ENCODE results near the gene HKDC1.
"Not testable (repeated sequence)": the region's sequence is repeated elsewhere in the genome, so short reads cannot be mapped to it uniquely, and the experiment has no call there.

Gene HKDC1, protein sequence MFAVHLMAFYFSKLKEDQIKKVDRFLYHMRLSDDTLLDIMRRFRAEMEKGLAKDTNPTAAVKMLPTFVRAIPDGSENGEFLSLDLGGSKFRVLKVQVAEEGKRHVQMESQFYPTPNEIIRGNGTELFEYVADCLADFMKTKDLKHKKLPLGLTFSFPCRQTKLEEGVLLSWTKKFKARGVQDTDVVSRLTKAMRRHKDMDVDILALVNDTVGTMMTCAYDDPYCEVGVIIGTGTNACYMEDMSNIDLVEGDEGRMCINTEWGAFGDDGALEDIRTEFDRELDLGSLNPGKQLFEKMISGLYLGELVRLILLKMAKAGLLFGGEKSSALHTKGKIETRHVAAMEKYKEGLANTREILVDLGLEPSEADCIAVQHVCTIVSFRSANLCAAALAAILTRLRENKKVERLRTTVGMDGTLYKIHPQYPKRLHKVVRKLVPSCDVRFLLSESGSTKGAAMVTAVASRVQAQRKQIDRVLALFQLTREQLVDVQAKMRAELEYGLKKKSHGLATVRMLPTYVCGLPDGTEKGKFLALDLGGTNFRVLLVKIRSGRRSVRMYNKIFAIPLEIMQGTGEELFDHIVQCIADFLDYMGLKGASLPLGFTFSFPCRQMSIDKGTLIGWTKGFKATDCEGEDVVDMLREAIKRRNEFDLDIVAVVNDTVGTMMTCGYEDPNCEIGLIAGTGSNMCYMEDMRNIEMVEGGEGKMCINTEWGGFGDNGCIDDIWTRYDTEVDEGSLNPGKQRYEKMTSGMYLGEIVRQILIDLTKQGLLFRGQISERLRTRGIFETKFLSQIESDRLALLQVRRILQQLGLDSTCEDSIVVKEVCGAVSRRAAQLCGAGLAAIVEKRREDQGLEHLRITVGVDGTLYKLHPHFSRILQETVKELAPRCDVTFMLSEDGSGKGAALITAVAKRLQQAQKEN

DNA sequence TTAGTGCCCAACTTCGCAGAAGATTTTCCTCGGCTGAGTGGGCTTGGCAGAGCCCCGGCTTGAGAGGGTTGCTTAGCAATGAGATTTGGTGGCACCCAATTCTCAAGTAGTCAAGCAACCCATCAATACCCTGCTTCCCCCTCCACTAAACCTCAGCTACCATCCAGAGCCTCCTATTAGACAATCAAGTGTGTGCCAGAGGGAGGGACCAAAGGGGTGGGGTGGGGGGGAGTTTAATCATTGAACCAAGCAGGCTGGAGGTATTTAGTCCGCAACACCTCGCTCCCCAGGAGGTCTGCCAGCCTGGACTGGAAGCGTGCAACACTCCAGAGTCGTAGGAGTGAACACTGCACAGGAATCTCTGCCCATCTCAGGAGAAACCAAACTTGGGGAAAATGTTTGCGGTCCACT, at the start of gene HKDC1:
TSS of gene HKDC1 (plus strand) at position 292 of the 411 bp plus-strand sequence. CDS start at position 396, 104 bp downstream.
- no peak for DNase-seq

- DNase-seq, result no peak
These were observed 47.7 kb upstream of the HKDC1 start for GRCh38 chr10:69172241-69172982.

DNA sequence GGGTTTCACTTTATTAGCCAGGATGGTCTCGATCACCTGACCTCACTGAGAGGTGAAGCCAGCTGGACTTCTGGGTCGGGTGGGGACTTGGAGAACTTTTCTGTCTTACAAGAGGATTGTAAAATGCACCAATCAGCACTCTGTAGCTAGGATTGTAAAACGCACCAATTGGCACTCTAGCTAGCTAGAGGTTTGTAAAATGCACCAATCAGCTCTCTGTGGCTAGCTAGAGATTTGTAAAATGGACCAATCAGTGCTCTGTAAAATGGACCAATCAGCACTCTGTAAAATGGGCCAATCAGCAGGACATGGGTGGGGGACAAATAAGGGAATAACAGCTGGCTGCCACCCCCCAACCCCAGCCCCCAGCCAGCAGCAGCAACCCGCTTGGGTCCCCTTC, 44.8 kb upstream of the HKDC1 start:
- not testable (repeated sequence) for DNase-seq

- no peak for DNase-seq
These were observed 43.3 kb upstream of the HKDC1 start for GRCh38 chr10:69176823-69177222.

- DNase-seq, result no peak
These were observed 40.9 kb upstream of the HKDC1 start for GRCh38 chr10:69179089-69179742.

DNA sequence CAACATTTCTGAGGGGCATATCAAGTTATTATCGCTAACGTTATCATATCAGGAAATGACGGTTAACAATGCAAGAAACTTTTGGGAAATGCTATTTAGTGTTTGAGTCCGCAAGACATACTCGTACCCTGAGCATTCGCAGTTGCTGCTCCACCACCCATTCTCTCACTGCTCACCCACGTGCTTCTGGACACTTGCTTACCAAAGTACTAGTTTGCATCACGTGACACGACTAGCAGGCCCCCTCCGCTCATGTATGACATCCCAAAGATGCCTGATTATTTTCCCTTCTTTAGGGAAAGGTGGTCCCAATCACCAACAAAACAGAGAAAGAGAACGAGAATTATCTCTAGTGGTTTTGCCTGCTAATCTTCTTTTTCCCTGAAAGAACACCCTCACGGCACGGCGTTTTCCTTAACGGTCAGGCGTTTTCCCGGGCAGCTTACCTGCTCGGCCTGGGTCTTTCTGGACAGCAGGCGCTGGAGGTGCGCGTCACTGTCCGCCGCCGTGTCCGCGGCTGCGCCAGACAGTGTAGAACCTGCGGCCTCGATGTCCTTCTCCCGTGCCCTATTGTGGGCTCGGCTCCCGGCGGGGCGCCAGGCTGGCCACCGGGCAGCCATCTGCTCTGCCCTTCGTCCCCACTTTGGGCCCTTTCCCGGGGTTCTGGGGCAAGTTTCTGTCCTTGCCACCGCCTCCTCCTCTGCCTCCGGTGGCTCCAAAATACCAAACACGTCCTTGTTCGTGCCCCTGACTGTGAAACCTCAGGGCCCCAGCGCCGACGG, 40.2 kb upstream of the HKDC1 start, which contains the start of gene SUPV3L1:
TSS of gene SUPV3L1 (plus strand) at position 492 of the 782 bp plus-strand sequence. CDS start at position 550, 58 bp downstream.
- peak; percentile 47 for DNase-seq

DNA sequence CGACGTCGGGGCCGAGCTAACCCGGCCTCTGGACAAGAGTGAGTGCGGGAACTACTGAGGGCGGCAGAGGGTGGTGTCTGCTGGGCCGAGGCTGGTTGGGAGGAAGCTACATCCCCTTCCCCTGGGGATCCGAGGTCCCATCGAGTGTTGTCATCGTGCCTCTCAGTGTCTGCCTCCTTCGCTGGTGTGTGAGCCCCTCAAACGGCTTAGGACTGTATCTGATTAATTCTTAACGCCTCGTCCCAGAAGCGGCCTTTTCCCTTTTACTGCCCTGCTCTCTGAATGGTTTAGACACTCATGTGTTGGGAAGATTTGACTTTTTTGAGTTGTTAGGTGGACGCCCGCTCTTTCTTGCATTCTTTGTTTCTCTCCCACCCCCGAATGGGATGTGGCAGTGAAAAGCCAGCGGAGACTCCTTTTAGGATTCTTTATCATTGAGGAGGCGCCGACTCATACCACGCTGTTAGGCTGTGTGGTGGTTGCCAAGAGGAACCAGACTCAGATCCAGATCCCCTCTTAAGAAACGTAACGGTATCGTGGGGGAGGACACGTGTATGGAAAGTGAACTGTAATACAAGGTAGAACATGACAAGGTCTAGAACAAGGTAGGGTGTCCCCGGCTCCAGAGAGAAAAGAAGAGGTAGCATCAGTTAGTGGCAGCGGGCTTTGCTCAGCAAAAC, 39.5 kb upstream of the HKDC1 start:
- DNase-seq, result no peak

DNA sequence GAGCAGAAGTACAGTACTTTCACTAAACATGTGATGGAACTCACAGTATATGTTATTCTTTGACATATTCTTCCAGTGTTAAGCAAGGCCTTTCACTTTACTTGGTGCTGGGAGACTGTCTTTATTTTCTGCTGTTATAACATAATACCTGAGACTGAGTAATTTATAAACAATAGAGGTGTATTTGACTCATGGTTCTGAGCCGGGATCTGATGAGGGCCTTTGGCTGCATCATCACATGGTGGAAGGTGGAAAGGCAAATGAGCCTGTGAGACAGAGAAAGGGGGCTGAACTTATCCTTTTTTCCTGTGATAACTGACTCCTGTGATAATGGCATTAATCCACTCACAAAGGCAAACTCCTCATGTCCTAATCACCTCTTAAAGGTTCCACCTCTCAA, 38.7 kb upstream of the HKDC1 start:
- no peak for DNase-seq

DNA sequence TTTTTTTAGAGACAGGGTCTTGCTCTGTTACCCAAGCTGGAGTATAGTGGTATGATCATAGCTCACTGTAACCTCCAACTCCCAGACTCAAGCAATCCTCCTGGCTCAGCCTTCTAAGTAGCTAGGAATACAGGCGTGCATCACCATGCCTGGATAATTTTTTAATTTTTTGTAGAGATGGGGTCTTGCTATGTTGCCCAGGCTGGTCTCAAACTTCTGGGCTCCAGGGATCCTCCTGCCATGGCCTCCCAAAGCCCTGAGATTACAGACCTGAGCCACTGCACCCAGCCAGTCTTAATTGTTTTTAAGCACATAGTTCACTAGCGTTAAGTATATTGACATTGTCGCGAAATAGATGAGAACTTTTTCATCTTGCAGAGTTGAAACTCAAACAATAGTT, 38.1 kb upstream of the HKDC1 start:
- DNase-seq, result no peak

GRCh38 chr10:69186524-69186923, 33.6 kb upstream of the HKDC1 start:
- DNase-seq, result no peak

DNA sequence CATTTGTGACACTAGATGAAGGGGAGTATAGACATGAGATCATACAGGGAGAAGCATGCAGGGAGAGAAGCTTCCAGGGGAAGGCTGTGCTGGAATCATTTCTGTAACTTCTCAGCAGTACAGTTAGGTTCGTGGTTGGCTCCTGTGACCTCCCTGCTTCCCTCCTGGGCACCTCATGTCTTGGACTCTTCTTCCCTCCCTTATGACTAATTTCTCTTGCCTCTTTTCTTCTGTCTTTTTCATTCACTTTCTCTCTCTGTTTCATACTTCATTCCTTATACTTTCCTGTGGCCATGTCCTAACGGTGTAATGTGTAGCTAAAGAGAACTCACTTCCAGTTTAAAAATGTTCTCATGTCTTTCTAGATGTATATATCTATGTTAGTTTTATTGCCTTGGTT, 19.1 kb upstream of the HKDC1 start:
- no peak for DNase-seq

DNA sequence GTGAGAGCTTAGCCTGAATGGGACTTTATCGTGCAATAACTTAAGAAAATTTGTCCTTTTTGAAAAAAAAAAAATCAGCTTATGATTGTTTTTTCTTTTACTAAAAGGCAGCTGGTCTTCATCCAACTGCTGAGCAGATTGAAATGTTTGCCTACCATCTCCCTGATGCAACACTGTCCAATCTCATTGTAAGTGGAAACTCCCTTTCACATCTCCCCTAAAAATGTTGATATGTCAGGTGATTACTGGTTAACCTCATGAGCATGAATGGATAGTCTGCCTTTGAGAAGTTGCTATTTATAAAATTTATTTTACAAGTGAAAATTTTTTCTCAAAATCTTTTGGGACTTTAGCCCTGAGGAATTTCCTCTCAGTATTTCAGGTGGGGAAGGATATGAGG, 17.8 kb upstream of the HKDC1 start:
- no peak for DNase-seq

- DNase-seq, result no peak
These were observed 11.4 kb upstream of the HKDC1 start for GRCh38 chr10:69208761-69209160.

DNA sequence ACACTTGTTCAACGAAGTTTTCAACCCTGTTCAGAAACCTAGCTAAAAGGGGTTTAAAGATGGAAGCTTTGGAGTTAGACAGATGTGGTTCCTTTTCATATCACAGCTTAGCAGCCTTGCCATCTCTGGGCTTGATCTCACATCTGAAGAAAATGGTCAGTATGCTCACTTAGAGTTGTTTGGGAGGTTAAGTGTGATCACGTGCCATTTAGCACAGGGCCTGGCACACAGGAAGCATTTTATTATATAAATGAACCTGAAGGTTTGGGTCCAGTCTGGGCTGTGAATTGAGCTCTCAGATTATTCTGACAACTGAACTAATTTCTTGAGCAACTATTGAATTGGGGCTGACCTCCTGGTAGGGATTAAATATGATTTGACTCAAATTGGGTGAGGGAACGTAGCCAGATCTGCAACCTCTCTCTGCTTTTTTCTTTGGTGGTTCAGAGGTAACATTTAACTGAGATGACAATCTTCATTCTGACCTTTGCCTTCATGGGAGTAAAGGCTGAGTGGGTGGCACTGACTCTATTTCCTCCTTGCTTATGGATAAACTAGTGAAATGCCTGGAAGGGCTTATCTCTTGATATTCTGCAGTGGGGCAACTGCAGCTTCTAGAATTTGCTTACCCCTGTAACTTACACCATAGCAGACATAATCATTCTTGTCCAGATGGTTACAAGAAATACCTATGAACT, 10.2 kb upstream of the HKDC1 start:
- DNase-seq, result no peak

DNA sequence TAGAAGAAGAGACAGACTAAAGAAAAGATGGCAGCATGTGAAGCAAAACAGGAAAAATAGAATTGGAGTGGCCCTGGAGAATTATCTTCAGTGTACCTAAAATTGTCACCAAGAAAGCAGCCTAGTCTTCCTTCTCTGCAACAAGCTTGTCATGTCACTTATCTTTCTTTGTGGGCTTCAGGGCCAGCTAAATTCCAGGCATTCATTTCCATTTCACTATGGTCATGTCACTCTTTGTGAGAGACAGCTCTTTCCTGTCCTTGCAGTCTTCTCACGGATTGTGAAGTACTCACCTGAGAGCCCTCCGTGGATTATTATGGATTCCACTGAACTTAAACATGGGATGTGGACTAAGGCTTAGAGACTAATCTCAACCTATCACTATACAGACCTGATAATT, 9.0 kb upstream of the HKDC1 start:
- DNase-seq, result no peak

- DNase-seq, result no peak
These were observed 8.6 kb upstream of the HKDC1 start for GRCh38 chr10:69211524-69211923.

DNA sequence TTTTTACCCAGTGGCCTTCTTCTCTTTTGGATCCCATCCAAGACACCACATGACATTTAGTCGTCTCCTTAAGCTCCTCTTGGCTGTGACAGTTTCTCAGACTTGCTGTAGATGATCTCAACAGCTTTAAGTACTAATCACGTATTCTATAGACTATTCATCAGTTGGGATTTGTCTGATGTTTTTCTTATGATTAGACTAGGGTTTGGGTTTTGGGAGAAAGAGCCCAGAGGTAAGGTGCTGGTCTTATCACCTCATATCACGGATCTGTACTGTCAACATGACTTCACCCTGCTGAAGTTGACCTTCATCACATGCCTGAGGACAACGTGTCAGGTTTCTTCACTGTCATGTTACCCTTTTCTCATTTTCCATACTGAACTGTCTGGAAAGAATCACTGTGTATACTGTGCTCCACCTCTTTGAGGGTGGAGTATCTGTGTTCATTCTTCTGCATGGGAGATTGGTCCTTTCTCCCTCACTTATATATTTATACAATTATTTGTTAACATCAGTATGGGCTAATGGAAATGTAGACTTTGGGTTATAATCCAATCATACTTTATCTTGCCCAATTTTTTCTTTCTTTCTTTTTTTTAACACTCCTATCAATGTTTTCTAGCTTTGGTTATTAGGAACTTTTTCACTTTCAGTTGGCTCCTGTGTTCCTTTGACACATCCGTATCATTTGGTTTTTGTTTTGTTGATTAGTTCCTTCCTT, 6.4 kb upstream of the HKDC1 start:
- DNase-seq, result no peak

- no peak for DNase-seq
These were observed 5.4 kb upstream of the HKDC1 start for GRCh38 chr10:69214666-69215131.

- no peak for DNase-seq
These were observed 4.5 kb upstream of the HKDC1 start for GRCh38 chr10:69215405-69216171.

All from NCI-H2081 treated with DMSO at 0.1 percent for 48 hours (cell line).